ENCODE data around the gene ZSWIM6.

ZSWIM6 gene

DNA sequence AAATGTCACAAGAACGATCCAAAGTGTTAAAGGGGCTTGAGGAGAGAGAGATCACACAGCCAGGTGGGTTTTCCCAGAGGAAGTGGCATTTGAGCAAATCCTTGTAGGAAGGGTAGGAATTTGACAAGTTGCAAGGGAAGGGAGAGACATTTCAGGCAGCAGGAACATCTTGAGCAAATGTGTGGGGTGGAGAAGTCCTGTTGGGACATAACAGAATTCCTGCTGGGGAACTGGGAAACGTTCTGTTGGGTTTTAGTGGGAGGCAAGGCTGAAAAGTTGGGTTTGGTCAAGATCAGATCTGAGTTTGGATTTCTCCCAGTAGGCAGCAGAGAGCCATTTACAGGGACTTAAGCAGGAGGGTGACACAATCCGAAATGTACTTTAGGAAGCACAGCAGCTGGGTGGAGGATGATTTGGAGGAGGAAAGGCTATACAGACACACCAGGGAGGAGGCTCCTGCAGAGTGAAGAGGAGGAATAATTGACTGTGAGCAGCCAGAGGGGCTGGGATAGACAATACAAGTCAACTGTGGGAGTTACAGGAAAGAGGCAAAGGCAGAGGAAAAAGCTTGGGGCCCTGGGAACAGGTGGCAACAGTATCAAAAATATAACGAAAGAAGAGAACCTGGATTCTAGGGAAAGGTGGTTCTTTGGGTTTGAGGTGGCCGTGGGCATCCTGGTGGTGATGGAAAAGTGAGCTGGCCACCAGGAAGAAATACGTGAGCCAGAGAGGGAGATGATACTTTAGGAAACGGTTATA is 3.1 kb upstream of the ZSWIM6 start:
- DNase-seq: no peak
- Histone ChIP-seq H3K4me1 (no peaks in the 10 kb centered on the region), H3K4me3 (ENCODE audit: low read depth, low read length) (no peak overlapping the region), H3K27me3 (no peaks in the 10 kb centered on the region), H3K9me3 (no peaks in the 10 kb centered on the region), H3K36me3 (no peaks in the 10 kb centered on the region)
- TF ChIP-seq, protein P1, sequence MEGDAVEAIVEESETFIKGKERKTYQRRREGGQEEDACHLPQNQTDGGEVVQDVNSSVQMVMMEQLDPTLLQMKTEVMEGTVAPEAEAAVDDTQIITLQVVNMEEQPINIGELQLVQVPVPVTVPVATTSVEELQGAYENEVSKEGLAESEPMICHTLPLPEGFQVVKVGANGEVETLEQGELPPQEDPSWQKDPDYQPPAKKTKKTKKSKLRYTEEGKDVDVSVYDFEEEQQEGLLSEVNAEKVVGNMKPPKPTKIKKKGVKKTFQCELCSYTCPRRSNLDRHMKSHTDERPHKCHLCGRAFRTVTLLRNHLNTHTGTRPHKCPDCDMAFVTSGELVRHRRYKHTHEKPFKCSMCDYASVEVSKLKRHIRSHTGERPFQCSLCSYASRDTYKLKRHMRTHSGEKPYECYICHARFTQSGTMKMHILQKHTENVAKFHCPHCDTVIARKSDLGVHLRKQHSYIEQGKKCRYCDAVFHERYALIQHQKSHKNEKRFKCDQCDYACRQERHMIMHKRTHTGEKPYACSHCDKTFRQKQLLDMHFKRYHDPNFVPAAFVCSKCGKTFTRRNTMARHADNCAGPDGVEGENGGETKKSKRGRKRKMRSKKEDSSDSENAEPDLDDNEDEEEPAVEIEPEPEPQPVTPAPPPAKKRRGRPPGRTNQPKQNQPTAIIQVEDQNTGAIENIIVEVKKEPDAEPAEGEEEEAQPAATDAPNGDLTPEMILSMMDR (IDR thresholded peaks at IDR 0.05; ENCODE audit: low read depth, low read length): no peak

DNA sequence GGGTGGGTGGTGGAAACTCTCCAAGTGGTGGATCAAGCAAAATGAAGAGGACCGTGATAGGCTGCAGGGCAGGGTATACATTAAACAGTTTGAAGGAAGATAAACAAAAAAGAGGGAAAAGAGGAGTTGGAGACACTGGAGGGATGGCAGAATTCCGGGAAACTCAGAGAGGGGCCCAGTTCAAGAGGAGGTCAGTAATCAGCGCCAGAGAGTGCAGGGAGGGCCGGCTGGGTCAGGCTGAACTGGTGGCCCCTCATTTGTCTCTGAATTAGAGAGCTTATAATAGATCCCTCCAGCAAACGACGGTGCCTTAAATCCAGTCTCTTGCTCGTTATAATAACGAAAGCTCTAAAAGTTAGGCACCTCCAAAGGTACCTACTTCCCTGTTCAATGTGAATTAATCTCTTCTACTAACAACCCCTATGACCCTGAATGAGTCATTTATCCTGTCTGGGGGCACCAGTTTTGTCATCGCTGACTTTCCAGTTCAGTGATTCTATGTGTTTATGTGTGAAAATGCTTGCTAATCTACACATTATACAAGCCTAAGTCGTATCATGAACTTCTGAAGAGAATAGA is 2.4 kb upstream of the ZSWIM6 start:
- no peaks in the 10 kb centered on the region for H3K36me3 ChIP-seq
- H3K4me1 ChIP-seq: no peaks in the 10 kb centered on the region
- H3K9me3 ChIP-seq: no peaks in the 10 kb centered on the region
- no peaks in the 10 kb centered on the region for H3K27me3 ChIP-seq
- H3K4me3 ChIP-seq (ENCODE audit: low read depth, low read length): peak overlapping the region; percentile 90
- TF ChIP-seq, protein P1 (IDR thresholded peaks at IDR 0.05; ENCODE audit: low read depth, low read length): no peak
- no peak for DNase-seq

DNA sequence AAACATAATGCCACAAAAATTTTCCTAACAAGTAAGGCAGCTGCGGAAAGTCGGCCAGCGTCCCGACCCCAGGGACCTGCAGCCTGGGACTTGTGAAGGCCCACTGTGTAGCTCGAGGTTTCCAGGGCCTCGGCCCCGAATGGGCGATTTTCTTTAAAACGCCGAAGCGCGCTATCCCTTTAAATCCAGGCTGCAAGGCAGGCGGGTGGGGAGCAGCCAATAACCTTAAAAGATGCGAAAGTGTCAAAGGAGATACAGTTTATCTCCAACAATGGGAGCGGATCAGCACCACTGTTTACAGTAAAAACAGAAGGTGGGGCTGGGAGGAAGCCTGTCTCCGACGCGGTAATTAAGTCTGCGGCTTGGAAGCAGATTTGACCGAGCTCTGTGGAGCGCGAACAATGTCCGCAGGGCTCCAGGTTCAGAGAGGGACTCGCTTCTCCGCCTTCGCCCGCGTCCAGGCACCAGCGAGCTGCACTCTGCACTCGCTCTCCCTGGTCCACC is 1.7 kb upstream of the ZSWIM6 start:
- Histone ChIP-seq H3K36me3 (no peaks in the 10 kb centered on the region), H3K4me1 (no peaks in the 10 kb centered on the region), H3K27me3 (no peaks in the 10 kb centered on the region), H3K9me3 (no peaks in the 10 kb centered on the region), H3K4me3 (ENCODE audit: low read depth, low read length) (peak overlapping the region; percentile 90)
- TF ChIP-seq, protein P1 (IDR thresholded peaks at IDR 0.05; ENCODE audit: low read depth, low read length): no peak
- DNase-seq: no peak

DNA sequence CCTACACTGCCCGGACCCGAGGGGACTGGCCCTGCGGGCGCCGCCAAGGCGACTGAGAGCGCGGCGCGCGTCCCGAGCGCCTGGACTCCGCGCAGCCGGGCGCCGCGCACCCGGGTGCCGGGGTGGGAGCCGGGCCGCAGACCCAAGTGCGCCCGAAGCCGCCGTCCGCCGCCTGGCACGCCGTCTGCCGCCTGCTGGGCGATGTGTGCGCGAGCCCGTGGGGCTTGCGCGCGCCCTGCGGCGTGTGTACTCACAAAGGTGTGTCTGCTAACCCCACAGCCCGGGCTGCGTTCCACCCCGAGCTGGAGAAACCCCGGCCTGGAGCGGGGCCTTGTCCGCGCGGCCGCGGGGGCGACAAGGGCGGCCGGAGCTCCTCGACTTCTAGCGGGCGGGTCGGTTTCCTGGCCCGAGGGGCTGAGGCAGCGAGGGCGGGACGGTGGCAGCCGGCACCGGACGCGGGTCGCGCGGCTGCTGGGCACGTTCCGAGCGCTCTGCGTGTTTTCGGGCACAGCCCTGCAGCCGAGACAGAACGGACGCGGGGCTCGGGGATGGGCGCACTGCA is 1.1 kb upstream of the ZSWIM6 start:
- Histone ChIP-seq H3K27me3 (no peaks in the 10 kb centered on the region), H3K36me3 (no peaks in the 10 kb centered on the region), H3K4me3 (ENCODE audit: low read depth, low read length) (peak overlapping the region; percentile 90), H3K9me3 (no peaks in the 10 kb centered on the region), H3K4me1 (no peaks in the 10 kb centered on the region)
- TF ChIP-seq, protein P1 (IDR thresholded peaks at IDR 0.05; ENCODE audit: low read depth, low read length): peak; percentile 41
- DNase-seq: peak; percentile 86

DNA sequence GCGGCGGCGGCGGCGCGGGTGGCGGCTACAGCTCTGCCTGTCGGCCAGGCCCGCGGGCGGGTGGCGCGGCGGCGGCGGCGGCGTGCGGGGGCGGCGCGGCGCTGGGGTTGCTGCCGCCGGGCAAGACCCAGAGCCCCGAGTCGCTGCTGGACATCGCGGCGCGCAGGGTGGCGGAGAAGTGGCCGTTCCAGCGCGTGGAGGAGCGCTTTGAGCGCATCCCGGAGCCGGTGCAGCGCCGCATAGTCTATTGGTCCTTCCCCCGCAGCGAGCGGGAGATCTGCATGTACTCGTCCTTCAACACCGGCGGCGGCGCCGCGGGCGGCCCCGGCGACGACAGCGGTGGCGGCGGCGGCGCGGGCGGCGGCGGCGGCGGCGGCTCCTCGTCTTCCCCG is 296 bp downstream of the ZSWIM6 start:
- DNase-seq: peak; percentile 58
- Histone ChIP-seq H3K27me3 (no peaks in the 10 kb centered on the region), H3K9me3 (no peaks in the 10 kb centered on the region), H3K4me3 (ENCODE audit: low read depth, low read length) (peak overlapping the region; percentile 64), H3K36me3 (no peaks in the 10 kb centered on the region), H3K4me1 (no peaks in the 10 kb centered on the region)
- TF ChIP-seq, protein P1 (IDR thresholded peaks at IDR 0.05; ENCODE audit: low read depth, low read length): no peak

All from BE2C (cell line).